ENCODE results near the gene RPL13. TPM values are rescaled to one million over a fixed set of nuclear protein-coding genes. Genes with fewer than 3 reads are reported as not detected.

Gene RPL13
- total RNA-seq, 4 donors from 2014 or later: 2,633 to 11,472 (median 5,632) TPM

DNA sequence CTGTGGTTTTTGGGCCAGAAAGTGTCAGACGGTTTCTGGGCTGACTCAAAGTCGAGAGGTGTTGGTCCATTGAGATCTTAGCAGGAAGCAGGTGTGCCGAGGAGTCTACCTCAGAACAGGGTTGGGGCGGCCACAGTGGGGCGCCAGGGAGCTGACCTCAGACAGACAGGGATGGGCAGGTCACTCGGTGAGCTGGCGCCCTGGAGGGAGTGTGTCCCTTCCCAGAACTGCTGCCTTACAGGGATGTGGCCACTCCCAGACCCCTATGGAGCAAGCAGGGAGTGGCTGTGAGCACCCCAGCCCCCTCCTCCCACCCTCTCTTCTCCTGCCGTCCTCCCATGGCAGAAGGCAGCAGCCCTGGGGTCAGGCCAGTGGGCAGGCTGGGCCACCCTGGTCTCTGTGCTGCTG lies 39.0 kb downstream of the RPL13 start:
- Histone ChIP-seq H3K27ac (no peak overlapping the region), H3K9me3 (no peaks in the 10 kb centered on the region), H3K4me1 (no peaks in the 10 kb centered on the region), H3K4me3 (no peak overlapping the region), H3K36me3 (no peaks in the 10 kb centered on the region), H3K27me3 (no peaks in the 10 kb centered on the region)
- intact Hi-C loops (cut with DNase I; ENCODE audit: low total_unique reads): no loop called here
- no peak for DNase-seq
- TF ChIP-seq POLR2A (IDR thresholded peaks at IDR 0.05): no peak
- TF ChIP-seq, protein P1, sequence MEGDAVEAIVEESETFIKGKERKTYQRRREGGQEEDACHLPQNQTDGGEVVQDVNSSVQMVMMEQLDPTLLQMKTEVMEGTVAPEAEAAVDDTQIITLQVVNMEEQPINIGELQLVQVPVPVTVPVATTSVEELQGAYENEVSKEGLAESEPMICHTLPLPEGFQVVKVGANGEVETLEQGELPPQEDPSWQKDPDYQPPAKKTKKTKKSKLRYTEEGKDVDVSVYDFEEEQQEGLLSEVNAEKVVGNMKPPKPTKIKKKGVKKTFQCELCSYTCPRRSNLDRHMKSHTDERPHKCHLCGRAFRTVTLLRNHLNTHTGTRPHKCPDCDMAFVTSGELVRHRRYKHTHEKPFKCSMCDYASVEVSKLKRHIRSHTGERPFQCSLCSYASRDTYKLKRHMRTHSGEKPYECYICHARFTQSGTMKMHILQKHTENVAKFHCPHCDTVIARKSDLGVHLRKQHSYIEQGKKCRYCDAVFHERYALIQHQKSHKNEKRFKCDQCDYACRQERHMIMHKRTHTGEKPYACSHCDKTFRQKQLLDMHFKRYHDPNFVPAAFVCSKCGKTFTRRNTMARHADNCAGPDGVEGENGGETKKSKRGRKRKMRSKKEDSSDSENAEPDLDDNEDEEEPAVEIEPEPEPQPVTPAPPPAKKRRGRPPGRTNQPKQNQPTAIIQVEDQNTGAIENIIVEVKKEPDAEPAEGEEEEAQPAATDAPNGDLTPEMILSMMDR (IDR thresholded peaks at IDR 0.05): no peak

DNA sequence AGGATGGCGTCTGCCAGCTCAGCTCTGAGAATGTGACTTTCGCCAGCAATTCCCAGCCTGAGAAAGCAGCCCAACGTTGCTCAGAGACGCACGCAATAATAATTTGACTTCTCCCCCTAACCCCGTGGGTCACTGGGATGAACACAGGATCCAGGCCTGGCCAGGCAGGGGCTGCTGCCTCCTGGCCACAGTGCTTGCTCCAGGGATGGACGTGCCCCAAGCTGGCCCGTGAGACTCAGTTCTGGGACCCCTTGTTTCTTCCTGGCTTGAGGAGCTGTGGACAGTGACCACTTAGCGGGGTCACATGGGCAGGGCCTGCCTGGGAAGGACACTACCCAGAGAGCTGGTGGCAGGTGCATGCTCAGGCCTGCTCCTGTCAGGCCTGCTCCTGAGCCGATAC lies 39.4 kb downstream of the RPL13 start:
- H3K4me3 ChIP-seq: no peak overlapping the region
- intact Hi-C loops (cut with DNase I; ENCODE audit: low total_unique reads): no loop called here
- no peak for TF ChIP-seq POLR2A (IDR thresholded peaks at IDR 0.05)
- TF ChIP-seq, protein P1 (IDR thresholded peaks at IDR 0.05): no peak
- DNase-seq: no peak
- no peaks in the 10 kb centered on the region for H3K4me1 ChIP-seq
- no peaks in the 10 kb centered on the region for H3K9me3 ChIP-seq
- no peak overlapping the region for H3K27ac ChIP-seq
- no peaks in the 10 kb centered on the region for H3K27me3 ChIP-seq
- H3K36me3 ChIP-seq: no peaks in the 10 kb centered on the region

DNA sequence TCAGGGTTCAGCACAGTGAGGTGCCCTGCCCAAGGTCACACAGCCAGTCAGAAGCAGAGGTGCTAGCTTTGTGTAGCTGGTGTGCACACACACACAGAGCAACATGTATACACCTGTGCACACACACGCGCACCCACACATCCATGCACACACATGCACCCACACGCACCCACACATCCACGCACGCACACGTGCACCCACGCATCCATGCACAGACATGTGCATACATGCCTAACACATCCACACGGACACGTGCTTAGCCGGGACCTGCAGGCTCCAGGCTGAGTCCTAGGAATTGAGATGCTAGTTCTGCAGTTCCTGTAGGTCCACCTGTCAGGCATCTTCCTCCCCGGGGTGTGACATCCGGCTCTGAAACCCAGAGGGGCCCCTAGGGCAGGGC lies 39.9 kb downstream of the RPL13 start:
- Histone ChIP-seq H3K4me3 (no peak overlapping the region), H3K27ac (no peak overlapping the region), H3K9me3 (no peaks in the 10 kb centered on the region), H3K36me3 (no peaks in the 10 kb centered on the region), H3K4me1 (no peaks in the 10 kb centered on the region), H3K27me3 (no peaks in the 10 kb centered on the region)
- intact Hi-C loops (cut with DNase I; ENCODE audit: low total_unique reads): no loop called here
- DNase-seq: no peak
- TF ChIP-seq, protein P1 (IDR thresholded peaks at IDR 0.05): no peak
- TF ChIP-seq POLR2A (IDR thresholded peaks at IDR 0.05): no peak

DNA sequence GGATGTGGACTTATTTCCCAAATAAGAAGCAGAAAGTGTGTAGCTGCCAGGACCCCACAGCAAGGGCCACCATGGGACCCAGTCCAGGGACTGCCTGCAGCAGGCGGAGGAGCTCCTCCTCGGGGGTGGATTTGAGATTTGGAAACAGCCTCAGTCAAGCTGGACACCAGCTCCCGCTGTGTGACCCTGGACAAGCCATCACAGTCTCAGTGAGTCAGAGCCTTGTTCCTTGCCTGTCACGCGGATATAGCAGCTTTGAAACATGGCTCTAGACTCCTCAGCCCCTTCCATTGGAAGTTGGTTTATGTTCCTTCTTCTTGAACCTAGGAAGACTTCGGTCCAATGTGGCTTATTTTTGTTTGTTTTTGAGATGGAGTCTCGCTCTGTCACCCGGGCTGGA lies 40.5 kb downstream of the RPL13 start:
- Histone ChIP-seq H3K27ac (no peak overlapping the region), H3K4me3 (no peak overlapping the region), H3K36me3 (no peaks in the 10 kb centered on the region), H3K9me3 (no peaks in the 10 kb centered on the region), H3K4me1 (no peaks in the 10 kb centered on the region), H3K27me3 (no peaks in the 10 kb centered on the region)
- intact Hi-C loops (cut with DNase I; ENCODE audit: low total_unique reads): no loop called here
- TF ChIP-seq, protein P1 (IDR thresholded peaks at IDR 0.05): no peak
- no peak for TF ChIP-seq POLR2A (IDR thresholded peaks at IDR 0.05)
- DNase-seq: no peak

DNA sequence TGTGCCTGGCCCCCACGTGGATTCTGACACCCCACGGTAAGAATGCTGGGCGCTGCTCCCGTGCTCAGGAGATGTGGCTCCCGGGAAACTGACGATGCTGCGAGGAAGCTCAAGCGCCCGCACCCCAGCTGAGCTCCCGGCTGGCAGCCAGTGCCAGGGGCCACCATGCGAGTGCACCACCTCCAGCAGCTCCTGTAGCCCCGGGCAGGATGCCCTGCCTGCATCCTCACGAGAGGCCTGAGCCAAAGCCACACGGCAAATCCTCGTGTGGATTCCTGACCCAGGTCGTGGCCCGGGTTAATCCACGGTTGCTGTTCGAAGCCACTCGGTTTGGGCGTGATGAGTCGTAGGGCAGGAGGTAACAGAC lies 41.4 kb downstream of the RPL13 start:
- Histone ChIP-seq H3K27me3 (no peaks in the 10 kb centered on the region), H3K9me3 (no peaks in the 10 kb centered on the region), H3K27ac (no peak overlapping the region), H3K4me1 (no peaks in the 10 kb centered on the region), H3K4me3 (no peak overlapping the region), H3K36me3 (no peaks in the 10 kb centered on the region)
- DNase-seq: no peak
- TF ChIP-seq POLR2A (IDR thresholded peaks at IDR 0.05): no peak
- TF ChIP-seq, protein P1 (IDR thresholded peaks at IDR 0.05): no peak
- intact Hi-C loops (cut with DNase I; ENCODE audit: low total_unique reads): no loop called here

All from uterus (tissue), 4 donors.